ENCODE results near the gene HDAC4.

- TF ChIP-seq ZNF248 (tag by site-specific recombination; IDR thresholded peaks at IDR 0.05) (no peak), ZNF747 (tag by site-specific recombination; IDR thresholded peaks at IDR 0.05) (no peak), SALL2 (tag by site-specific recombination; IDR thresholded peaks at IDR 0.05; ENCODE audit: borderline replicate concordance) (no peak), ZEB2 (tag by site-specific recombination; IDR thresholded peaks at IDR 0.05) (no peak)
- TF ChIP-seq, protein P1, sequence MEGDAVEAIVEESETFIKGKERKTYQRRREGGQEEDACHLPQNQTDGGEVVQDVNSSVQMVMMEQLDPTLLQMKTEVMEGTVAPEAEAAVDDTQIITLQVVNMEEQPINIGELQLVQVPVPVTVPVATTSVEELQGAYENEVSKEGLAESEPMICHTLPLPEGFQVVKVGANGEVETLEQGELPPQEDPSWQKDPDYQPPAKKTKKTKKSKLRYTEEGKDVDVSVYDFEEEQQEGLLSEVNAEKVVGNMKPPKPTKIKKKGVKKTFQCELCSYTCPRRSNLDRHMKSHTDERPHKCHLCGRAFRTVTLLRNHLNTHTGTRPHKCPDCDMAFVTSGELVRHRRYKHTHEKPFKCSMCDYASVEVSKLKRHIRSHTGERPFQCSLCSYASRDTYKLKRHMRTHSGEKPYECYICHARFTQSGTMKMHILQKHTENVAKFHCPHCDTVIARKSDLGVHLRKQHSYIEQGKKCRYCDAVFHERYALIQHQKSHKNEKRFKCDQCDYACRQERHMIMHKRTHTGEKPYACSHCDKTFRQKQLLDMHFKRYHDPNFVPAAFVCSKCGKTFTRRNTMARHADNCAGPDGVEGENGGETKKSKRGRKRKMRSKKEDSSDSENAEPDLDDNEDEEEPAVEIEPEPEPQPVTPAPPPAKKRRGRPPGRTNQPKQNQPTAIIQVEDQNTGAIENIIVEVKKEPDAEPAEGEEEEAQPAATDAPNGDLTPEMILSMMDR (tag by site-specific recombination; IDR thresholded peaks at IDR 0.05): no peak
- TF ChIP-seq, protein P2, sequence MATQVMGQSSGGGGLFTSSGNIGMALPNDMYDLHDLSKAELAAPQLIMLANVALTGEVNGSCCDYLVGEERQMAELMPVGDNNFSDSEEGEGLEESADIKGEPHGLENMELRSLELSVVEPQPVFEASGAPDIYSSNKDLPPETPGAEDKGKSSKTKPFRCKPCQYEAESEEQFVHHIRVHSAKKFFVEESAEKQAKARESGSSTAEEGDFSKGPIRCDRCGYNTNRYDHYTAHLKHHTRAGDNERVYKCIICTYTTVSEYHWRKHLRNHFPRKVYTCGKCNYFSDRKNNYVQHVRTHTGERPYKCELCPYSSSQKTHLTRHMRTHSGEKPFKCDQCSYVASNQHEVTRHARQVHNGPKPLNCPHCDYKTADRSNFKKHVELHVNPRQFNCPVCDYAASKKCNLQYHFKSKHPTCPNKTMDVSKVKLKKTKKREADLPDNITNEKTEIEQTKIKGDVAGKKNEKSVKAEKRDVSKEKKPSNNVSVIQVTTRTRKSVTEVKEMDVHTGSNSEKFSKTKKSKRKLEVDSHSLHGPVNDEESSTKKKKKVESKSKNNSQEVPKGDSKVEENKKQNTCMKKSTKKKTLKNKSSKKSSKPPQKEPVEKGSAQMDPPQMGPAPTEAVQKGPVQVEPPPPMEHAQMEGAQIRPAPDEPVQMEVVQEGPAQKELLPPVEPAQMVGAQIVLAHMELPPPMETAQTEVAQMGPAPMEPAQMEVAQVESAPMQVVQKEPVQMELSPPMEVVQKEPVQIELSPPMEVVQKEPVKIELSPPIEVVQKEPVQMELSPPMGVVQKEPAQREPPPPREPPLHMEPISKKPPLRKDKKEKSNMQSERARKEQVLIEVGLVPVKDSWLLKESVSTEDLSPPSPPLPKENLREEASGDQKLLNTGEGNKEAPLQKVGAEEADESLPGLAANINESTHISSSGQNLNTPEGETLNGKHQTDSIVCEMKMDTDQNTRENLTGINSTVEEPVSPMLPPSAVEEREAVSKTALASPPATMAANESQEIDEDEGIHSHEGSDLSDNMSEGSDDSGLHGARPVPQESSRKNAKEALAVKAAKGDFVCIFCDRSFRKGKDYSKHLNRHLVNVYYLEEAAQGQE (tag by site-specific recombination; IDR thresholded peaks at IDR 0.05): no peak
Observed at GRCh38 chr2:239327536-239328350, 73.1 kb downstream of the HDAC4 start.
